HL-60 (cell line): Measurements from ENCODE around the gene ADAMTS12.

Source experiments
- CTCF ChIP-seq: IDR thresholded peaks from one replicate; pipeline ENCODE4 v1.5.1; 2011; ENCODE audit warnings: low read length, control low read depth, inconsistent platforms; ENCODE audit not compliant: insufficient read depth
- POLR2AphosphoS5 ChIP-seq: IDR thresholded peaks from 2 replicates; pipeline ENCODE4 v1.6.1; 2012; ENCODE audit warnings: low read depth

- no peak for TF ChIP-seq POLR2AphosphoS5
- TF ChIP-seq CTCF, result no peak
These were observed 261.8 kb downstream of the ADAMTS12 start for GRCh38 chr5:33629999-33630398.
